ENCODE results near the gene LCTL. TPM values are rescaled to one million over a fixed set of nuclear protein-coding genes. Genes with fewer than 3 reads are reported as not detected.

The LCTL gene
- total and polyA plus RNA-seq, 10 of the 15 experiments (the other 5 are each of a cell fraction or from before 2014, with no cell fraction given), result 0.07 to 0.76 (median 0.40) TPM; not detected in 5

DNA sequence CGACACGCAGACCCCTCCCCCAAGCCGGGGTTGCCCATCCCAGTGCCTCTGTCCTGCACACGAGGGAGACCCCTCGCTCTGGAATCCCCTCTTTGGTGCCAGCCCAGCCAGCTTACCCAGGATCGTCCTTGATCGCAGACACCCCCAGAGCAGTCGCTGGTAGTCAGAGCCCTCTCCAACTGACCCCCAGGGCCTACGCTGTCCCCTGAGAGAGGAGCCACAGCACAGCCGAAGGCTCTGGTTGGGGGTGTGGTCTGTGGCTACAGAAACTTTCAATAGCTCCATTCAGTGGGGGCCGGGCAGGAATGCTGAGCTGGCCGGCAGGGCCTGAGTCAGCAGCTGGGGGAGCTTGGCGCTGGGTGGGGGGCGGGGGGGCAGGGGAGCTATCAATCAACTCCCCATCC, at the start of gene LCTL (continued):
- TF ChIP-seq, protein P1, sequence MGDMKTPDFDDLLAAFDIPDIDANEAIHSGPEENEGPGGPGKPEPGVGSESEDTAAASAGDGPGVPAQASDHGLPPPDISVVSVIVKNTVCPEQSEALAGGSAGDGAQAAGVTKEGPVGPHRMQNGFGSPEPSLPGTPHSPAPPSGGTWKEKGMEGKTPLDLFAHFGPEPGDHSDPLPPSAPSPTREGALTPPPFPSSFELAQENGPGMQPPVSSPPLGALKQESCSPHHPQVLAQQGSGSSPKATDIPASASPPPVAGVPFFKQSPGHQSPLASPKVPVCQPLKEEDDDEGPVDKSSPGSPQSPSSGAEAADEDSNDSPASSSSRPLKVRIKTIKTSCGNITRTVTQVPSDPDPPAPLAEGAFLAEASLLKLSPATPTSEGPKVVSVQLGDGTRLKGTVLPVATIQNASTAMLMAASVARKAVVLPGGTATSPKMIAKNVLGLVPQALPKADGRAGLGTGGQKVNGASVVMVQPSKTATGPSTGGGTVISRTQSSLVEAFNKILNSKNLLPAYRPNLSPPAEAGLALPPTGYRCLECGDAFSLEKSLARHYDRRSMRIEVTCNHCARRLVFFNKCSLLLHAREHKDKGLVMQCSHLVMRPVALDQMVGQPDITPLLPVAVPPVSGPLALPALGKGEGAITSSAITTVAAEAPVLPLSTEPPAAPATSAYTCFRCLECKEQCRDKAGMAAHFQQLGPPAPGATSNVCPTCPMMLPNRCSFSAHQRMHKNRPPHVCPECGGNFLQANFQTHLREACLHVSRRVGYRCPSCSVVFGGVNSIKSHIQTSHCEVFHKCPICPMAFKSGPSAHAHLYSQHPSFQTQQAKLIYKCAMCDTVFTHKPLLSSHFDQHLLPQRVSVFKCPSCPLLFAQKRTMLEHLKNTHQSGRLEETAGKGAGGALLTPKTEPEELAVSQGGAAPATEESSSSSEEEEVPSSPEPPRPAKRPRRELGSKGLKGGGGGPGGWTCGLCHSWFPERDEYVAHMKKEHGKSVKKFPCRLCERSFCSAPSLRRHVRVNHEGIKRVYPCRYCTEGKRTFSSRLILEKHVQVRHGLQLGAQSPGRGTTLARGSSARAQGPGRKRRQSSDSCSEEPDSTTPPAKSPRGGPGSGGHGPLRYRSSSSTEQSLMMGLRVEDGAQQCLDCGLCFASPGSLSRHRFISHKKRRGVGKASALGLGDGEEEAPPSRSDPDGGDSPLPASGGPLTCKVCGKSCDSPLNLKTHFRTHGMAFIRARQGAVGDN (IDR thresholded peaks at IDR 0.05), result no peak
- TF ChIP-seq NR2C1 (IDR thresholded peaks at IDR 0.05), result no peak
- no peak for TF ChIP-seq ETV6 (conservative IDR thresholded peaks at IDR 0.05 in 1 of 2, IDR thresholded peaks at IDR 0.05 in 1 of 2; ENCODE audit: borderline replicate concordance in 1 of 2, low read depth in 1 of 2)
- no peak for TF ChIP-seq BCL11A (IDR thresholded peaks at IDR 0.05; ENCODE audit: low read depth, low read length)
- TF ChIP-seq TCF12 (IDR thresholded peaks at IDR 0.05; ENCODE audit: low read depth, low read length), result no peak

DNA sequence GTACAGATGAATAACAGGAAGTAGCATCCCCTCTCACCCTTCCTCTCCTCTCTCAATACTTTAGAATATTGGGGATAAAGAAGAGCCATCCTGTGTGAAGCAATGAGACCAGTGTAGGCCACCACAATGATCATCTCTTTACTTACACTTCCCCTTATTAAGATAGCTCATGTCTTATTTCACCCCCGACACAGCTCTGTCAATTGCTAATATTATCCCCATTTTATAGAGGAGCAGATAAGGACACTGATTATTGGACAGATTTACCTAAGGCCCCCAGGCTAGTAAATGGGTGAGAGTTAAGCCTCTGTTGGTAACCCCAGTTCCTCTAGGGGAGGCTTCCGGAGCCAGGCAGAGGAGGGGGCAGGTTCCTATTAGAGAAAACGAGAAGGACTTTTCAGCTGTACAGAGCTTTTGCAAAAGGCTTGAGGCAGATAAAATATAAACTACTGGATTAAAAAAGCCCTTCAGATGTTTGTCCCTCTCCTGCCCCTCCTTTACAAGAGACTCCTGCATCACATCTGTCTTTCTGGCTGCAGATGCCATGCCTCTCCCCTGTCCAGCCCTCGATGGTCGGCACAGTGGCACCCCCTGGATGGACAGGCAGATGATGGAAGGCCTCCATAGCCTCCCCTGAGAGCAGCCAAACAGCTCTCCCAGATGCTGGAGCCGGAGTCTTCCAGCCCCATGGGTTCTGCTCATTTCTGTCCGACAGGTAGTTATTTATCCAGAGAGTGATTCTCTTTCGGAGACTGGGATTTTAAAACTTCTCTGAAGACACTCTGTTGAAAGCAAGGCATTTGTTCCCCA, 49.4 kb upstream of the LCTL start:
- no peaks in the 10 kb centered on the region for H3K36me3 ChIP-seq (ENCODE audit: control insufficient read depth in 2 of 2, insufficient read depth in 2 of 2, low read length in 1 of 2)
- in situ Hi-C loops (cut with MboI), result loop anchor here (25.0 kb wide), 1 partner anchor 147 kb away; no protein-coding TSS in a partner anchor

More for the DNA sequence above, 49.4 kb upstream of the LCTL start:
- ChIA-PET RAD21 (ENCODE audit: unreplicated experiment) (no interaction called here), CTCF (interaction anchor here (0.6 to 4.0 kb wide), 6 partner anchors 9 to 239 kb away, joined by 3 to 16 read pairs (median 4); no protein-coding TSS in a partner anchor), SMC1A (ENCODE audit: uncharacterized antibody, unreplicated experiment) (interaction anchor here (1.6 to 2.1 kb wide), 4 partner anchors 8 to 237 kb away, joined by 3 to 7 read pairs (median 4); no protein-coding TSS in a partner anchor), POLR2A (no interaction called here)
- BruUV-seq (replicated peaks), result no TSS peak
- Histone ChIP-seq H2AFZ (ENCODE audit: control insufficient read depth, low read depth, low read length) (no peak overlapping the region; the same call in 1 of the 2 replicates), H3K27me3 (replicated peaks in 1 of 2; ENCODE audit: control insufficient read depth in 2 of 2, insufficient read depth in 2 of 2, low read length in 1 of 2) (no peaks in the 10 kb centered on the region), H4K20me1 (ENCODE audit: control insufficient read depth, insufficient read depth) (no peaks in the 10 kb centered on the region), H3K4me1 (ENCODE audit: control insufficient read depth, insufficient read depth, low read length) (peaks cover 3% of the 10 kb centered on the region; the same call in 1 of the 2 replicates), H3K4me3 (no peak overlapping the region), H3K4me2 (ENCODE audit: control insufficient read depth, insufficient read depth) (no peak overlapping the region), H3K79me2 (ENCODE audit: control insufficient read depth, insufficient read depth, low read length) (no peaks in the 10 kb centered on the region), H3K9me3 (replicated peaks; ENCODE audit: control insufficient read depth, insufficient read depth, low read length) (no peaks in the 10 kb centered on the region), H3K27ac (ENCODE audit: control insufficient read depth, insufficient read depth) (no peak overlapping the region), H3K9ac (ENCODE audit: control insufficient read depth, insufficient read depth, low read length) (no peak overlapping the region)
- peak; percentile 23; the same call in 2 of the 3 replicates for ATAC-seq
- intact Hi-C loops (cut with micrococcal nuclease; ENCODE audit: unreplicated experiment), result loop anchor here (5.0 to 10.0 kb wide), 2 partner anchors 90 to 237 kb away; partner anchors contain the start of gene SMAD6
- no peak for FAIRE-seq
- TF ChIP-seq, protein P2, sequence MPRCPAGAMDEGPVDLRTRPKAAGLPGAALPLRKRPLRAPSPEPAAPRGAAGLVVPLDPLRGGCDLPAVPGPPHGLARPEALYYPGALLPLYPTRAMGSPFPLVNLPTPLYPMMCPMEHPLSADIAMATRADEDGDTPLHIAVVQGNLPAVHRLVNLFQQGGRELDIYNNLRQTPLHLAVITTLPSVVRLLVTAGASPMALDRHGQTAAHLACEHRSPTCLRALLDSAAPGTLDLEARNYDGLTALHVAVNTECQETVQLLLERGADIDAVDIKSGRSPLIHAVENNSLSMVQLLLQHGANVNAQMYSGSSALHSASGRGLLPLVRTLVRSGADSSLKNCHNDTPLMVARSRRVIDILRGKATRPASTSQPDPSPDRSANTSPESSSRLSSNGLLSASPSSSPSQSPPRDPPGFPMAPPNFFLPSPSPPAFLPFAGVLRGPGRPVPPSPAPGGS (IDR thresholded peaks at IDR 0.05; ENCODE audit: borderline replicate concordance, insufficient read depth, low read depth, low read length, poor library complexity, severe bottlenecking), result no peak
- TF ChIP-seq SPI1 (IDR thresholded peaks at IDR 0.05; ENCODE audit: borderline replicate concordance, insufficient read depth, low read depth, low read length), result peak; percentile 66
- DNase-seq (ENCODE audit: low read depth, low spot score), result no peak
- WGBS (ENCODE audit: insufficient coverage, insufficient replicate concordance, low lambda C conversion rate, missing lambda C conversion rate), result 31% methylated on average over 8 of the region's 8 CpGs

Data from GM12878 (cell line).